Hepatocyte (in vitro differentiated cells): ENCODE data around the gene ZNF93. TPM values are rescaled to one million over a fixed set of nuclear protein-coding genes. Genes with fewer than 3 reads are reported as not detected.
"Not testable (repeated sequence)": the region's sequence is repeated elsewhere in the genome, so short reads cannot be mapped to it uniquely, and the experiment has no call there.

Source experiments
- DNase-seq: peaks from one replicate; pipeline ENCODE4 v3.0.0-alpha.2; 2016; ENCODE audit warnings: low spot score
- H2AFZ ChIP-seq: fragments of 200-600 bp; sonication (generic); 2 replicates; pipeline ENCODE4 v1.6.0; 2016; ENCODE audit warnings: antibody characterized with exemption, mild to moderate bottlenecking
- H3K27ac ChIP-seq: fragments of 200-600 bp; sonication (generic); 2 replicates; pipeline ENCODE4 v1.5.1; 2016; ENCODE audit warnings: mild to moderate bottlenecking
- H3K27me3 ChIP-seq: fragments of 200-600 bp; sonication (generic); 2 replicates; pipeline ENCODE4 v1.6.1; 2016
- H3K36me3 ChIP-seq: fragments of 200-600 bp; sonication (generic); replicated peaks from 2 replicates; pipeline ENCODE4 v1.5.1; 2016; ENCODE audit warnings: low read depth; ENCODE audit not compliant: insufficient read depth
- H3K4me1 ChIP-seq: fragments of 200-600 bp; sonication (generic); 2 replicates; pipeline ENCODE4 v1.5.1; 2016; ENCODE audit warnings: mild to moderate bottlenecking, moderate library complexity; ENCODE audit not compliant: insufficient read depth
- H3K4me2 ChIP-seq: fragments of 200-600 bp; sonication (generic); 2 replicates; pipeline ENCODE4 v1.6.0; 2016
- H3K4me3 ChIP-seq: fragments of 200-600 bp; sonication (generic); 2 replicates; pipeline ENCODE4 v1.5.1; 2016; ENCODE audit warnings: mild to moderate bottlenecking
- H3K79me2 ChIP-seq: fragments of 200-600 bp; sonication (generic); 2 replicates; pipeline ENCODE4 v1.6.0; 2017; ENCODE audit warnings: mild to moderate bottlenecking
- H3K9me2 ChIP-seq: fragments of 200-600 bp; sonication (generic); replicated peaks from 2 replicates; pipeline ENCODE4 v1.6.0; 2017; ENCODE audit warnings: mild to moderate bottlenecking; ENCODE audit not compliant: insufficient read depth
- H3K9me3 ChIP-seq: fragments of 200-600 bp; sonication (generic); 2 replicates; pipeline ENCODE4 v1.5.1; 2016; ENCODE audit warnings: low read depth, mild to moderate bottlenecking
- H4K20me1 ChIP-seq: fragments of 200-600 bp; sonication (generic); 2 replicates; pipeline ENCODE4 v1.6.0; 2016; ENCODE audit warnings: mild to moderate bottlenecking; ENCODE audit not compliant: insufficient read depth, poor library complexity, severe bottlenecking
- EZH2 ChIP-seq: fragments of 200-600 bp; sonication (generic); IDR thresholded peaks from 2 replicates; pipeline ENCODE4 v1.6.1; 2016; ENCODE audit warnings: antibody characterized with exemption, mild to moderate bottlenecking, borderline replicate concordance
- EZH2phosphoT487 ChIP-seq: fragments of 200-600 bp; sonication (generic); IDR thresholded peaks from one replicate; pipeline ENCODE4 v1.6.1; 2018; ENCODE audit warnings: antibody characterized with exemption, mild to moderate bottlenecking, low read depth, moderate library complexity; ENCODE audit not compliant: unreplicated experiment, severe bottlenecking
- WGBS: methylation state at CpG from one replicate; pipeline ENCODE4 v1.1.6; 2016; ENCODE audit warnings: low lambda C conversion rate; ENCODE audit errors: missing lambda C conversion rate; 5-methylcytosine and 5-hydroxymethylcytosine counted together
- polyA plus RNA-seq: library from polyadenylated mRNA; unstranded; fragments of >200 nt; fragmentation: Nextera tagmentation; extraction: Ambion mirVana; gene quantifications from 2 replicates; pipeline ENCODE4 v1.2.1, GENCODE V29; 2016
- total RNA-seq: library from RNA; depleted of rRNA; stranded (reverse); fragments of >200 nt; gene quantifications from 2 replicates; pipeline ENCODE4 v1.2.3, GENCODE V29; 2014
- TF ChIP-seq, protein P1 (sequence below): fragments of 200-600 bp; sonication (generic); IDR thresholded peaks from 2 replicates; pipeline ENCODE4 v1.5.1; 2016; ENCODE audit warnings: antibody characterized with exemption, mild to moderate bottlenecking; ENCODE audit not compliant: poor library complexity

Gene ZNF93
- total and polyA plus RNA-seq, 2 experiments from 2014 or later = 9.1 to 11.8 TPM

DNA sequence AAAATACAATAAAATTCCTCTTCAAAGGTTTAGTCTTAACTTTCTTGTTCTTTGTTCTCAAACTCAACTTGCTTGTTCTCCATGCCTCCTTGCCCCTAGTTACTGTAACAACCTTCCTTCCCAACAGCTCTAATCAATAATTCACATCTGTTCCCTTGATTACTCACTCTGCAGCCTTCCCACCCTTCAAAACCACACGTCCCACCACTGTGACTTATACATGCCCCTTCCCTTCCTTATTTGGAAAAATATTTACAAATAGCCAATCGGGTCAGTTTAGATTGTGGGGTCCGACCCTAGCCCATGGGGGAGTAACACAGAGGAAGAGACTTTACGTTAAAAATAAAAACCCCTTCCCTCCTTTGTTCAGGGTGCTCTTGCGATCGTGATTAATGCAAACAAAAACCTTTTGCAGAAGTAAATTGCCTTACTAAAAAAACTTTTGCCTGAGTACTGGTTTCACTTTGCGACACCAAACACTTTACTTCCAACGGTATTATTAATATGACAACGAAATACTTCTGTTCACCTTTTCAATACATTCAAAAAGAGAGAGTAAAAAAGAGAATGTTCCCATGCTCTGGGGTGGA lies 512 bp upstream of the ZNF93 start:
- no peaks in the 10 kb centered on the region for H3K9me2 ChIP-seq
- 3% methylated on average over 9 of the region's 9 CpGs for whole genome bisulfite sequencing
- peaks cover 10% of the 10 kb centered on the region for H3K9me3 ChIP-seq
- peak; percentile 17 for DNase-seq
- H3K4me1 ChIP-seq = no peaks in the 10 kb centered on the region
- H3K4me2 ChIP-seq = peak overlapping the region; percentile 67
- peak overlapping the region; percentile 6 for H3K4me3 ChIP-seq
- peaks cover 33% of the 10 kb centered on the region for H3K79me2 ChIP-seq
- H3K36me3 ChIP-seq = no peaks in the 10 kb centered on the region
- no peak for TF ChIP-seq EZH2phosphoT487
- TF ChIP-seq, protein P1, sequence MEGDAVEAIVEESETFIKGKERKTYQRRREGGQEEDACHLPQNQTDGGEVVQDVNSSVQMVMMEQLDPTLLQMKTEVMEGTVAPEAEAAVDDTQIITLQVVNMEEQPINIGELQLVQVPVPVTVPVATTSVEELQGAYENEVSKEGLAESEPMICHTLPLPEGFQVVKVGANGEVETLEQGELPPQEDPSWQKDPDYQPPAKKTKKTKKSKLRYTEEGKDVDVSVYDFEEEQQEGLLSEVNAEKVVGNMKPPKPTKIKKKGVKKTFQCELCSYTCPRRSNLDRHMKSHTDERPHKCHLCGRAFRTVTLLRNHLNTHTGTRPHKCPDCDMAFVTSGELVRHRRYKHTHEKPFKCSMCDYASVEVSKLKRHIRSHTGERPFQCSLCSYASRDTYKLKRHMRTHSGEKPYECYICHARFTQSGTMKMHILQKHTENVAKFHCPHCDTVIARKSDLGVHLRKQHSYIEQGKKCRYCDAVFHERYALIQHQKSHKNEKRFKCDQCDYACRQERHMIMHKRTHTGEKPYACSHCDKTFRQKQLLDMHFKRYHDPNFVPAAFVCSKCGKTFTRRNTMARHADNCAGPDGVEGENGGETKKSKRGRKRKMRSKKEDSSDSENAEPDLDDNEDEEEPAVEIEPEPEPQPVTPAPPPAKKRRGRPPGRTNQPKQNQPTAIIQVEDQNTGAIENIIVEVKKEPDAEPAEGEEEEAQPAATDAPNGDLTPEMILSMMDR = no peak
- H2AFZ ChIP-seq = peak overlapping the region; percentile 28
- H3K27me3 ChIP-seq = no peaks in the 10 kb centered on the region
- no peaks in the 10 kb centered on the region for H4K20me1 ChIP-seq
- peak overlapping the region; percentile 79 for H3K27ac ChIP-seq

DNA sequence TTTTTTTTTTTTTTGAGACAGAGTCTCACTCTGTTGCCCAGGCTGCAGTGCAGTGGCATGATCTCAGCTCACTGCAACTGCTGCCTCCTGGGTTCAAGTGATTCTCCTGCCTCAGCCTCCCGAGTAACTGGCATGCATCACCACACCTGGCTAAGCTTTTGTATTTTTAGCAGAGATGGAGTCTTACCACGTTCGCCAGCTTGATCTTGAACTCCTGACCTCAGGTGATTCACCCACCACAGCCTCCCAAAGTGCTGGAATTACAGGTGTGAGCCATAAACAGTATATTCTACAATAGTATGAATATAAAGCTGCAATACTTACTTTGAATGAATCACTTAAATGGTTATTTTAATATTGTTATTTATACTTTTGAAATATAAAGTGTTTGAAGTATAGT lies 6.8 kb downstream of the ZNF93 start:
- H3K4me3 ChIP-seq, H3K36me3 ChIP-seq, H3K4me2 ChIP-seq, H3K9me2 ChIP-seq, H3K27me3 ChIP-seq, H3K27ac ChIP-seq, H3K9me3 ChIP-seq, H3K4me1 ChIP-seq, H4K20me1 ChIP-seq, DNase-seq, H2AFZ ChIP-seq: not testable (repeated sequence)
- WGBS = 77% methylated on average over 3 of the region's 3 CpGs
- H3K79me2 ChIP-seq = peaks cover 92% of the 10 kb centered on the region

DNA sequence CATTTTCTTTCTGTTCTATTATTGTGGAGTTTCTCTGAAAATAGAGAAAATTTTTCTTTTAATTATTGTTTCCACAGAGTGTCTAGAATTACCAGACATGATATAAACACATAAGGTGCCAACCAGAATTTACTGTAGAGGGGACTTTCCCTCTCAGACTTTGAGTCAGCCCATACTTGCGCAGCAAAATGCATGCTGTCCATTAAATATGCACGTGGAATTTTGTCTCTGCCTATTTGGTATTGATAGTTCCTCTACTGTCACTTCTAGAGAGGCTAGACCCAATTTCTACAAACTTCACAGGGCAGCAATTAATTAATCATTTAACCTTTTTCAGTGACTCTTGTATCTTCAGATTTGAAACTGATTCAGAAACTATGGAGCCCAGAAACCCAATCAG lies 8.9 kb downstream of the ZNF93 start:
- no peak overlapping the region for H3K4me2 ChIP-seq
- H3K79me2 ChIP-seq = peaks cover 94% of the 10 kb centered on the region
- H4K20me1 ChIP-seq = no peaks in the 10 kb centered on the region

DNA sequence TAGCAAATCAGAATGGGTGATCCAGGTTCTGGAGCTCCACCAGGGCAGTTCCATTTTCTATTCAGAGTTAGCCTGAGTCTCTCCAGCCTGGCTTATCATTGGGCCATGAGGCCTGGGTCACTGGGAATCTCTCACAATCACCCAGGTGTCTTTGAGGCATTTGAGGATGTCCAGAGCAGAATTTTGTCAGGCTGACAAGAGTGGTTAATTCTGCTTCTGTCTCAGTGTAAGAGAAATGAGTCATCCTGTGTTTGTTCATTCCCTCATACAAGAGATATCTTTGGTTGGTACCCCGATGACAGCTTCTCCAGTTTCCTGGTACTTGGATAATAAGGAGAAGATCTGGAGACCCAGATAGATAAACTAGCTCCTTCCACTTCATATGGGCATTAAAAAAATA lies 10.4 kb downstream of the ZNF93 start:
- H3K9me3 ChIP-seq = peaks cover 16% of the 10 kb centered on the region
- no peaks in the 10 kb centered on the region for H4K20me1 ChIP-seq
- peaks cover 90% of the 10 kb centered on the region for H3K79me2 ChIP-seq
- no peak overlapping the region for H2AFZ ChIP-seq
- peak; percentile 26 for DNase-seq
- TF ChIP-seq EZH2 (no peak), EZH2phosphoT487 (no peak)
- TF ChIP-seq, protein P1 = no peak
- 33% methylated on average over 1 of the region's 1 CpG for WGBS
- no peaks in the 10 kb centered on the region for H3K9me2 ChIP-seq
- H3K4me2 ChIP-seq = no peak overlapping the region
- peak overlapping the region; percentile 45 for H3K27ac ChIP-seq
- H3K36me3 ChIP-seq = peaks cover 6% of the 10 kb centered on the region
- no peaks in the 10 kb centered on the region for H3K27me3 ChIP-seq
- no peaks in the 10 kb centered on the region for H3K4me1 ChIP-seq
- H3K4me3 ChIP-seq = no peak overlapping the region

More for the DNA sequence above, 8.9 kb downstream of the ZNF93 start:
- 95% methylated on average over 2 of the region's 2 CpGs for WGBS
- no peaks in the 10 kb centered on the region for H3K4me1 ChIP-seq
- H3K27me3 ChIP-seq = no peaks in the 10 kb centered on the region
- no peak overlapping the region for H3K4me3 ChIP-seq
- H3K9me2 ChIP-seq = no peaks in the 10 kb centered on the region
- H3K27ac ChIP-seq = no peak overlapping the region
- H2AFZ ChIP-seq = no peak overlapping the region
- DNase-seq = no peak
- TF ChIP-seq EZH2phosphoT487 = no peak
- TF ChIP-seq, protein P1 = no peak
- TF ChIP-seq EZH2 = no peak
- H3K9me3 ChIP-seq = peaks cover 6% of the 10 kb centered on the region
- peaks cover 6% of the 10 kb centered on the region for H3K36me3 ChIP-seq
